SW480 (cell line): ENCODE data around the gene KIAA1549.

Experiments used
- DNase-seq: peaks from one replicate; pipeline ENCODE4 v3.0.0-alpha.2; 2016; ENCODE audit warnings: low spot score

The KIAA1549 gene

DNA sequence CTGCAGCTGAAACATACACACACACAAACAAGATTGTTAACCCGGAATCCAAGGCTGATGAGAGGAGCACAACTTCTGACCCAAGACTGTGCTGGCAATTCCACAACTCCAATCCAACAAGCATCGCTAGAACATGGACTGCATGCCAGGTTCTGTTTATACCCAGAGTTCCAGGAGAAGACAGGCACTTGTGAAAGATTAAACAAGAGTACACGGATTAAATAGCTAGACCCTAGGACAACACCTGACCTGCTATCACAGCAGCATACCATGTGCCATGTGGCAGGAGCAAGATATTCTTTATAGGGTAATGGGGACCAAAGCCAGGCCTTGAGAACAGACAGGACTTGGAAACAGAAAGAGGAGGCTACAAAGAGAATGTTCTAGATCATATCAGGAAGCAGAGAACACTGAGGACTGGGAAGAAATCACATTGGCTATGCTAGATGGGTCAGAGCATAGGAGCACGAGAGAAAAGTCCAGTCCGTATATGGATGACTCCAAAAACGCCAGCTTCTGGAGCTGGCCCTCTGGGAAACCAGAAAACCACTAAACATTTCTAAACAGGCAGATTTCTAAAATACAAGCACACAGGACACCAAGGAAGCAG, 99.5 kb downstream of the KIAA1549 start:
- DNase-seq, result no peak

DNA sequence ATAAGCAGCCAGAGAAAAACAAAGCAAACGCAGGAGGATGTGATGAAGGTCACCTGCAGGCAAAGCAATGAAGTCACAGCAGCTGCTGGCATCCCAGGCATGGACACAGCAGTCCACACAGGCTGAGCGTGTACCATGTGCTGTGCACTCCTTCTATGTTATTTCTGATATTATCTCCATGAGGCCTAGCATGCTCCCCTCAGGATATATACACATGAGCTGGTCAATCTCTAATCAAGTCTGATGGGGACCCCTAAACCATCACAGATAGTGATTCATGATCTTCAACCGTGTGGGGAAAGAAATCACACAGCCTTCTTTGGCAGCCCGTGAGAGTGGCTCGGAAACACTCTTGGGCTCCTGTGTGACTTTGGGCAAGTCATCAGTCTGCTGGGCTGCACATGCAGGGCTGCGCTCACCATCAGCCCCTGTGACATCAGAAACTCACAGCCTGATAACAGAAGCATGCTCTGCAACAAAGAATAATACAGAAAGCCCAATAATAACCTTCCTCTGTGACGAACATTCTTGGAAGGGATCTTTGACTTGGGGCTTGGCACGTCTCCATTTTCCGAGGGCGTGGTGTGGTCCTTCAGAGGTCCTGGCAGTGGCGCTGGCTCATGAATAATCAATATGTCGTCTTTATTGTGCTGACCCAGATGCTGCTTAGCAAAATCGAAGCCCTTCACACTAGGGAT, 100.2 kb downstream of the KIAA1549 start:
- no peak for DNase-seq

DNA sequence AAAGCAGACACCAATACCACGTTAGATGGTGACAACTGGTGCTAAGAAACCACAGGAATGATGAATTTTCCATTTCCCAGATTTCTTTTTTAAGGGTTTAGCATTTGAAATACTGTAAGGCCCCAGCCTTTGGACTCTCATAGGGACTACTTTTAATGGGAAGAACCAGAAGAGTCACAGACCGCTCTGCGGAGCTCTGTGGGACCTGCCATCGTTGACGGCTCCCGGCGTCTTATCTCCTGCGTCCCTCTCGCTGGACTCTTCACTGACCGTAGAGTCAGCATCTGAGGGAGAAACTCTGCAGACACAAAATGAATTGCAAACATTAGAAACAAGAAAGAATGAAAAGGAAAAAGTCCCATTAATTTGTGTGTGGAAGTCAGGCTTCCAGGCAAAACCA, 101.8 kb downstream of the KIAA1549 start:
- no peak for DNase-seq

DNA sequence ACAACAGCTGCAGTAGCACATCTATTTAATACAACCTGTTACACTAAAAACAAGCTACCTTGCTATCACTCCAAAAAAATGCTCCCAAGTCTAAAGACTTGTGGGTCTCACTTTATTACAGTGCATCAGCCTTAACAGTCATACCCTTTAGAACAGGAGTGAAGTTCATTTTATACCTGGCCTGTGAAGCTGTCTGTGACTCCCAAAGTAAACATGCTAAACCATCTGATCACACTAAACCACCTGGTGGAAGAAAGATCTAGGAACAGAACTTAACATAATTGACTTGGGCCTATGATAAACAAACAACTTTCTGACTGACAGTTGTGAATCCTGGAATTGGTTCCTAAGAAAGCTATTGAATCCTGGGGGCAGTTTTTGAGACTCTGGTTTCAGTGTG, 102.3 kb downstream of the KIAA1549 start:
- DNase-seq, result no peak

DNA sequence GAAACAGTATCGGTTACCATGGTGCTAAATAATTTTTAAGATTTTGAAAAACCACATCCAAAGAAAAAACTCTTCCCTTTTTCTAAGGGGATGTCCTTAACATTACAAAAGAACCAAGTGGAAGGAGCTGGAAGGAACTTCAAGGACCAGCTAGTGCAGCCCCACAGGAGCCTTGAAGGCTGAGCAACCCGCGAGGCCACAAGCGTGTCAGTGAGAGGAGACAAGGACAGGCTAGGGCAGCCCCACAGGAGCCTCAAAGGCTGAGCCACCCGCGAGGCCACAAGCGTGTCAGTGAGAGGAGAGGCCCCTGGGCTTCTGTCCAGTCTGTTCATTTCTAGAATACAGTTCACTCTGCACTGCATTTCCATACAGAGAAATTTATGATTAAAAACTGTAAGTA, 103.1 kb downstream of the KIAA1549 start:
- no peak for DNase-seq

DNA sequence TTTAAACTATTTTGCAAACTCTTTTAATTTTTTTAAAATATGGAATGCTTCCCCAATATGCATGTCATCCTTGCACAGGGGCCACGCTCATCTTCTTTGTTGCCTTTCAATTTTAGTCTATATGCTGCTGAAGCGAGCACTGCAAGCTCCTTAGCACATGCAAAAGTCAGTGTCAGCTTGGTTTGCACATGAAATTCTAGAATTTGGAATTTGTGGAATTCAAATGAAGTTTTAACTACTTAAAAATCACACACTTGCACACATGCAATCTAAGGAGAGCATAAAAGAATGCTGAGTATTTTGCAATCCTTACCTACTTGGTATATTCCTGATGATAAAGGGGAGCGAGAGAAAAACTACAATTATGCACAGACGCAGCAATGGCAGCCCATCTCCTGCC, 104.9 kb downstream of the KIAA1549 start:
- no peak for DNase-seq

DNA sequence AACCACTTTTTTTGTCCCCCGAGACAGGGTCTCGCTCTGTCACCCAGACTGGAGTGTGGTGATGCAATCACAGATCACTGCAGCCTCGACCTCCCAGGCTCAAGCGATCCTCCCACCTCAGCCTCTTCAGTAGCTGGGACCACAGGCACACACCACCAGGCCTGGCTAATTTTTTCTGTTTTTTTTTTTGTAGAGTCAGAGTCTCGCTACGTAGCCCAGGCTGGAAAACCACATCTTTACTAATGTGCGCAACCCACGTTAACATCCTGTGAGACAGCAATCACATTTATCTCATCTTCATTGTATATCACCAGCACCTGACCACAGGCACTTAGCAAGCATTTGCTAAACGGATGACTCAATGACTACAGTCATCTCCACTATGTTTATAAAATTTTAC, 105.4 kb downstream of the KIAA1549 start:
- DNase-seq, result peak; percentile 86

DNA sequence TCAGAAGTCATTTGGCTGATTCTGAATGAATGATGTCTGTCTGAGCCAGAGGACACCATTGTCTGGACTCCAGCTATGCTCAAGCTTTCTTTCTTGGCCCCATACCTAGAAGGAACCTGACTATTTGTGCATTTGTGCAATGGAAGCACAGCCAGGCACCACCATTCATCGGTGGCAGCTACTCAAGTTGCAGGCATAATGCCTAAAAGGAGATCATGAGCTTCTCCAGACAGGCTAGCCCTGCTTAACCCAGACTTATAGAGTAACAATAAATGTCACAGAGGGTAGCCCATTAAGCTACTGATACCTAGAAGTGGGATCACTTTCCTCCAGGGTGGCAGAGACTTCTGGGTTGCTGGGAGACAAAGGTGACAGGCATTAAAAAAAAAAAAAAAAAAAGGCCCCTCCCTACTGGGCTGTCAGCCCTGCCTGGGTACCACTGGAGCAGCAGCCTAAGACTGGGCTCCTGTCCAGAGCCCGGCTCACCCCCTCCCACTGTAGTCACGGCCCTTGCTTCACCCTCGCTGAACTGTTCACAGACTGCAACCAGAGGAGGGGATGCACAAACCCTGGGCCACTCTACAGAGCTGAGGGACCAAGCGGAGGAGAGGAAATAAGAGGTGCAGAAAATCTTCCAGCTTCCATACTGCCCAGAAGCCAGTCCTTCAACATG, 107.8 kb downstream of the KIAA1549 start:
- DNase-seq, result no peak

DNA sequence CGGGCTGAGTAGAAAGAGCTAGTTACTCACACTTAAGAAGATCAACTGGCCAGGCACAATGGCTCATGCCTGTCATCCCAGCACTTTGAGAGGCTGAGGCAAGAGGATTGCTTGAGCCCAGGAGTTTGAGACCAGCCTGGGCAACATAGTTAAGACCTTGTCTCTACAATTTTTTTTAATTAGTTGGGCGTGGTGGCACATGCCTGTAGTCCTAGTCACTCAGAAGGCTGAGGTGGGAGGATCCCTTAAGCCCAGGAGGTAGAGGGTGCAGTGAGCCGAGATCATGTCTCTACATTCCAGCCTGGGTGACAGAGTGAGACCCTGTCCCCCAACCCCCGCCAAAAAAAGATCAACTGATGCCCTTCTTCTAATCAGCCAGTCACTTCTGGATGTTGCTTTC, 108.6 kb downstream of the KIAA1549 start:
- DNase-seq, result peak; percentile 71

DNA sequence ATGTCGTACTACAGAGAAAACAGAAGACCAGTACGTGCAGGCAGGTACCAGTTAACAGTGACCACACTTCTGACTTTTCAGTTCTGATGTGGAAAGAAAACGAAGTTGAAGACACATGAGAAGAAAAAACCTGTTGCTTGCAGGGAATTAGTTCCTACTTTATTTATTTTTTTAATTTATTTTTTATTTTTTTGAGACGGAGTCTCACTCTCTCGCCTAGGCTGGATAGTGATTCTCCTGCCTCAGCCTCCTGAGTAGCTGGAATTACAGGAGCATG, 109.4 kb downstream of the KIAA1549 start:
- no peak for DNase-seq

DNA sequence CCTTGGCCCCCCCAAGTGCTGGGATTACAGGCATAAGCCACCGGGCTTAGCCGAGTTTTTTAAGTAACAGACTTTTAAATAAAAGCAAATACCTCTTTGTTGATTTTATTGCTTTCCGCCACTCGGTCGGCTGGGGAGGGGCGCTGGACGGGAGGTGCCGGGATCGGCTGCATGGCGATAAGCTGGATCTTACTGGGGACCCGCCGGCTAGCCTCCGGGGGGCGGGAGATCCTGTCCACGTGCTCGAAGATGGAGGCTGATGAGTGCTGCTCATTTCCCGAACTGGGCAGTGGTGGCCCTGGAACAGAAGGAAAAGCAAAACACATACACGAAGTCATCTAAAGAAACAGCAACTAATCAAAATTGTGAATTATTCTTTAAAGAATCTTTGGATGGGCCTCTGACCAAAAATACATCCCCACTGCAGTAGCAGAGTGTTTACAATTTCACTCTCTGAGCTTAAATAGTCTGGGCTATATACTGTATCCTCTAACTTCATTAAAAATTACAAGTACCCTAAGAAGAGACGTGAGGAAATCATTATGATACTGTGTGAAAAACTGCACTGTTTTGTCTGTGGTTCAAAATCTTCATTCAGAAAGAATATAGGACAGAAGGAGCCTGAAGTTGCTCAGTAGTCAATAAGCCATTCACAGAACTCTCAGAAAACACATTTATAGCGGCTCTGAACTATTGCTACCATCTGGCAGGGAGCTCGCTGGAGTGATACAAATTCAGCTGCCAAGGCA, 110.0 kb downstream of the KIAA1549 start:
- DNase-seq, result no peak

DNA sequence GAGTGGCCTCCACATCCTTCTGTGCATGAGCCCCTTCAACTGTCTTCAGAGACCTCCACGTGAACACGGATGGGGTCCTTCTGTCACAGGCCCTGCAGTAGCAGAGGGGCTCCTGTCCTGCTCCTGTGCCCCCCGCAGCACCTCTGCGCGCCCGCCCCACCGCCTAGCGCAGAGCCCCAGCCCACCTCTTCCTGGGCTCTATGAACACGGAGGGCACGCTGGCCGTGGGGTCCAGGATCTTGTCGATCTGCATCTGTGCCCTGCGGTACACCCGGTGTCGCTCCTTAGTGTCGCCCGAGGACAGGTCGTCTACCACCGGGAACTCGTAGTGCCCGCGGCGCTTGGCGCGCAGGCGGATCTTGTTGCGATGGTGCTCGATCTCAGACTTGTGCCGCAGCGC, 111.8 kb downstream of the KIAA1549 start:
- no peak for DNase-seq

DNA sequence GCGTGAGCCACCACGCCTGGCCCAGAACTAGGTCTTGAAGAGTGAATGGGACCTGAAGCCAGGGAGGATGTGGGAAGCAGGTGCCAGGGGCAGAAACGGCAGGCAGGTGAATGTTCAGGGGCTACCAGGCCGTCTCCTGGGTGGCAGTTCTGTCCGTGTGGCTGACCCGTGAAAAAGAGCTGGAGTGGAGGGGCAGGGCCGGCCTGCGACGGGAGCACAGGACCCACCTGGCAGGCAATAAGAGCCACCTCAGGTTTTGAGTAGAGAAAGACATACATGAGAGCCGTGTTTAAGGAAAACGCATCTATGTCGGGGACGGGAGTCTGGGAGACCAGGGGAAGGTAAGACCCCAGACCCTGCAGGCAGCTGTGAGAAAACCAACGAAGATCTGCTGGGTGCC, 112.5 kb downstream of the KIAA1549 start:
- DNase-seq, result no peak

DNA sequence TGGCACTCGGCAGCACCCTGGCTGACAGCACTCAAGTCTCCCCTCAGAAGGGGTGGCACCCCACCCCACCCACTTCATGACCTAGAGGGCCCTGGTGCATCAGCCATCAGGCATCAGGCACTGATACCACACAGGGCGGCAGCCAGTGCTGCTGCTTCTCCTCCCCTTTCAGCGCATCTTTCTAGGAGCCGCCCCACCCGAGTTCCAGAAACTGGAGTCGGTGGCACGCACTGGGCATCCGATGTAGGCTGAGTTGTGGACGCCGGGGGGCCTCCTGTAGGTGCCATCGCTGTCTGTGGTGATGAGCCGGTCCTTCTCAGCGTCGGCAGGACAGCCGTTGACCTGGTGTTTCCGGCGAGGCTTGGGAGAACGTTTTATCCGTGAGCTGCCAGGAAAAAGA, 113.4 kb downstream of the KIAA1549 start:
- no peak for DNase-seq

DNA sequence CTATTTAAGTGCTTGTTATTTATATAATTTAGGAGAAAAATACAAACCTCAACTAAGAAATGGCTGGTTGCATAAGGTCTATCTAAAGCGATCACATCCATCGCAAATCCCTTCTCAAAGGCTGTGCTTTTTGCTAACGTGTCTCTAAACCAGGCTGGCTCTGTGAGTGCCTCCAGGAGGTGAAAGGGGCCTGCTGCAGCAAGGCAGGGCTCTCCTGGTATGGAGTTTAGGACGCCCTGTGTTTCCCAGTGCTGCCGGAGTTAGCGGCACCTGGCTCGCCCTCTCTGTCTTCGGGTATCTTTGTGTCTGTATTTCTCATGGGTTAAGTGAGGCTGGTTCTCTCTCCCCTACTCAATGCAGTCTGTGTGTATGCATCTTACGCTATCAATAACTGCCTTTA, 114.8 kb downstream of the KIAA1549 start:
- DNase-seq, result no peak

DNA sequence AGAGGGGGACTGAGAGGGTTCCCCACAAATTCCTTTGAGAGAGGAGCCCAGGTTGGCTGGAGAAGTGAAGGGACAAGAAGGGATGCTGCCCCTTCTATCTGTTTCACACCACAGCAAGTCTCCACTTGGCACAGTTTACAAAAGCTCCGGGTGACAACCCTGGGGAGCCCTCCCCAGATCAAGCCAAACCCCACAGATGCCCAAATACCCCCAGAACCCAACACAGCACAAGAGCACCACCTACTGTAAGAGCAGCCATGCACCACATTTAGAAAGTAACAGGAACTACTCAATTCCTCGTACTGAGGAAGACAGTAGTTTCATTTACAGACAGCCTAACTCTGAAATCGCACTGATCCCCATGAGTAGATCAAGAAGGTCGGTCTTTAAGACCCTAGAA, 115.3 kb downstream of the KIAA1549 start:
- DNase-seq, result peak; percentile 26

DNA sequence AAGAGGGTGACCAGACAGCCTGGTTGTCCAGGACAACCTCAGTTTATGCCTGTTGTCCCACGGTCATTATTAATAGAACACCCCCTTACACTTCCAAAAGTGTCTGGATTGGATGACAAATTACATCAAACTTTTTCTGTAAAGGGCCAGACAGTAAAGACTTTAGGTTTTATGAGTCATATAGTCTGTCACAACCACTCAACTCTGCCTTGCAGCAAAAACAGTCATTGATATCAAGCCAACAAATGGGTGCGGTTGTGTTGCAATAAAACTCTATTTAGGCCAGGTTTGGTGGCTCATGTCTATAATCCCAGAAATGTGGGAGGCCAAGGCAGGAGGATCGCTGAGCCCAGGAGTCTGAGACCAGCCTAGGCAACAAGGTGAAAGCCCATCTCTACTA, 116.5 kb downstream of the KIAA1549 start:
- DNase-seq, result no peak

DNA sequence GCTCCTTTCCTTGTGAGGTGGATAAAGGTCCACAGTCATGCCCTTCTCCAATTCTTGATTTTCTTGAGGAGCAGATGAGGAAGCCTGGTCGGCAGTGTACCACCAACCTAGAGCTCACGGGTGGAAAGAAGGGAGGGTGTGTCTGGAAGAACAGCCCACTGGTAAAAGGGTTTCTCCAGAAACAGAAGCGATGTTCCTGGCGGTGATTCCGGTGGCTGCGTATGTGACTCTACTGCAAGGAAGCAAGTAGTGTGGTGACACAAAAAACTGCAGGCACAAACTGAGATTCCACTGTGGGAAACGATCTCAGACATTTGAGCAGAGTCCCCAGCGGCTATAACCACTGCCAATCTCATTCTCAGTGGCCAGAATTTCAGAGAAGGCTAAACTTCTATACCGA, 117.3 kb downstream of the KIAA1549 start:
- no peak for DNase-seq

DNA sequence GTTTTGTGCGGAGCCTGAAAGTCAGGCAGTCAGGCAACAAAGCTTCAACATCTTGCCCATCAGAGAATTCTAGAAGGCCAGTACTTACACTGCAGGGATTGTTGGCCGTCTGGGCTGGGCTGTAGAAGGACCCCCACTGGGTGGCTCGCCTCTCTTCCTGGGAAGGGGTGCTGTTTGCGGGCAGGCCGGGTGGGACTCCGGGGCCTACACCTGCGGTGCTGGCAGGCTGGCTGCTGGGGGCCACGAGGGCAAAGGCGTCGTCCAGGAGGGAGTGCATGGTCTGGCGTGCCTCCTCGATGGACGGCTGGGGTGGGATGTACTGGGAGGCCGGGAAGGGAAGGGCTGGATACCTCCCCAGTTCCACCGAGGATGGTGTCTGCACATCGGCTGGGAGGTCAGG, 120.1 kb downstream of the KIAA1549 start:
- no peak for DNase-seq

DNA sequence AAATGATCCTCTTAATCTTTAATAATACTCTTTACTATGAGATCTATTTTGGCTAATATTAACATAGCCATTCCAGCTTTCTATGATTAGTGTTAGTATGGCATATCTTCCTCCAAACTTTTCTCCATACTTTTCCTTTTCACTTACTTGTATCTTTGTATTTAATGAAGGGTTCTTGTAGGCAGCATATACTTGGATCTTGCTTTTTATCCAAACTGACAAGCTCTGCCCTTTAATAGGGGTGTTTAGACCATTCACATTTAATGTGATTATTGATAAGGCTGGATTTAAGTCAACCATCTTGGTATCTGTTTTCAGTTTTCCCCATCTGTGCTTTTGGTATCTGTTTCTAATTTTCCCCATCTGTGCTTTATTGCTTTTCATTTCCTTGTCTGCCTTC, 123.5 kb downstream of the KIAA1549 start:
- no peak for DNase-seq

DNA sequence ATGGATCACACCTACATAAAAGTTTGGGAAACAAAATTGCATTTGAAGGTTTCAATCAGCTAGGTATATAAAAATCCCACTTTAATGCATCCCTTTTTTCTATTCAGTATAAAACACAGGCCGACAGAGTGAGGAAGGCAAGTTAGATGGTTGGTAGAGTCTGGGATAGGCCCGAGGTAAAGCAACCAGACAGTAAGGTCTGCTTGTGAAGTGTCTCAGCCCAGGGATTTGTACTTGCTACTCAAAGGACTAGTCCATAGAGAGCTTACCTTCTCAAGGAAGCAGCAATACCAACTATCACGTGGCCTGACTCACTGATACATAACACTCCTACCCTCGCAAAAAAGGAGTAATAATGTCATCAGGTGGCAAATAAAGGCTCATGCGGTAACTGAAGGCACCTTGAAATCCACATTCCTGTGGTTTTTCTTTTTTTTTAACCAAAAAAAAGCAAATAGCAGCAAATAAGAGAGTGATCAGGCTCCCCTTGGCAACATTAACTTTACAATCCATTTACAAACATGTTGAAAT, 127.0 kb downstream of the KIAA1549 start:
- DNase-seq, result no peak

DNA sequence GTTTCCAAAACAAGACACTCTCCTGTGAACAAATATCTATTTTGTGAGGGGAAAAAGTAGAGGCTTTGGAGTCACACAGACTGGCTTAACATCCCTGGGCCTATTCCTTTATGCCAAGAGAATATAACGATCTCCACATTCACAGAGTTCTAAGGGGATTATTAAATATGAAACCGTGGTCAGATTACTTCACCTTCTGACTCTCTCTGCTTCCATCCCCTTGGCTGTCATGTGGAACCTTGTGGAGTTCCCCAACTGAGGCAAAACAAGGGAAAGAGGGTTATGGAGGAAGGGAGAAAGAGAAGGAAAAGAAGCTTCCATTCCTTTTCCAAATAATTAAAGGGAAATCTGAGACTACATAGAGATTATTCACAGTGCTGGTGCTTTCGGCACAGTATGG, 127.7 kb downstream of the KIAA1549 start:
- DNase-seq, result no peak

DNA sequence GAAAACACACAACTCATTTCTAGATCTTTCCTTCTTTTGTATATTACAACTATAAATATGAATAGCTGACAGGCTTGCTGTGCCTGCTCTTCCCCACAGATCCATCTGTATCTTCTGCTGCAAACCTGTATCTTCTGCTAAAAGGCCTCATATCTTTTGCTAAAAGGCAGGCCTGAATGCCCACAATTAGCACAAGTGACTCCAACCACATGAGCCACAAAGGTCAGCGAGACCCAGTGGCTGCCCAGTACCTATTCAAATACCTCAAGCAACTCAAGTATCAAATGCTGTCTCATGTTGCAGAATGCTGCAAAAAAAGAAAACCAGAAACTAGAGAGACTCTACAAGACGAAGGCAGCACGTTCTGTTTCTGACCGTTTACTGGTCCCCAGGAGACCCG, 128.7 kb downstream of the KIAA1549 start:
- DNase-seq, result no peak
